ENCODE measurements around the gene FUT4.
"Not testable (repeated sequence)": the region's sequence is repeated elsewhere in the genome, so short reads cannot be mapped to it uniquely, and the experiment has no call there.

Gene FUT4

DNA sequence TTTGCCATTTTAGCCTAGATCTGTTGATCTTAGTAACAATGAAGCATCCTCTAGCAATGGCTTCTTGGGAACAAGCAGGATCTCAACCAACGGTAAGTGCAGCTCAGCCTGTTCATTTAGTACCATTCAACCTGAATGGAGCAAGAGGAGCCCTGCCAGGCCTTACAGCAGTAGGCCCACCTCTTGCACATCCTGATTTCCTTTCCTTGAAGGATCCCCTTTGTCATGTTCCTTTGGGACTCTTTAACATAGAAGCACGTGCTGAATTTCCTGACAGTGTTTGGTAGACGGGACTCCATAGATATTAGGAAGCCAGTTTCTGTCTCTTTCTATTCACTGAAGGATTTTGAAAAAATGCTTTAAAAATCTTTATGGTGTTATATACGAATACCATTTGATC is 25.0 kb downstream of the FUT4 start:
- no peak for DNase-seq

DNA sequence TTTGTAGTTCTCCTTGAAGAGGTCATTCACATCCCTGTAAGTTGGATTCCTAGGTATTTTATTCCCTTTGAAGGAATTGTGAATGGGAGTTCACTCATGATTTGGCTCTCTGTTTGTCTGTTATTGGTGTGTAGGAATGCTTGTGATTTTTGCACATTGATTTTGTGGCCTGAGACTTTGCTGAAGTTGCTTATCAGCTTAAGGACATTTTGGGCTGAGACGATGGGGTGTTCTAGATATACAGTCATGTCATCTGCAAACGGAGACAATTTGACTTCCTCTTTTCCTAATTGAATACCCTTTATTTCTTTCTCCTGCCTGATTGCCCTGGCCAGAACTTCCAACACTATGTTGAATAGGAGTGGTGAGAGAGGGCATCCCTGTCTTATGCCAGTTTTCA is 29.3 kb downstream of the FUT4 start:
- not testable (repeated sequence) for DNase-seq

DNA sequence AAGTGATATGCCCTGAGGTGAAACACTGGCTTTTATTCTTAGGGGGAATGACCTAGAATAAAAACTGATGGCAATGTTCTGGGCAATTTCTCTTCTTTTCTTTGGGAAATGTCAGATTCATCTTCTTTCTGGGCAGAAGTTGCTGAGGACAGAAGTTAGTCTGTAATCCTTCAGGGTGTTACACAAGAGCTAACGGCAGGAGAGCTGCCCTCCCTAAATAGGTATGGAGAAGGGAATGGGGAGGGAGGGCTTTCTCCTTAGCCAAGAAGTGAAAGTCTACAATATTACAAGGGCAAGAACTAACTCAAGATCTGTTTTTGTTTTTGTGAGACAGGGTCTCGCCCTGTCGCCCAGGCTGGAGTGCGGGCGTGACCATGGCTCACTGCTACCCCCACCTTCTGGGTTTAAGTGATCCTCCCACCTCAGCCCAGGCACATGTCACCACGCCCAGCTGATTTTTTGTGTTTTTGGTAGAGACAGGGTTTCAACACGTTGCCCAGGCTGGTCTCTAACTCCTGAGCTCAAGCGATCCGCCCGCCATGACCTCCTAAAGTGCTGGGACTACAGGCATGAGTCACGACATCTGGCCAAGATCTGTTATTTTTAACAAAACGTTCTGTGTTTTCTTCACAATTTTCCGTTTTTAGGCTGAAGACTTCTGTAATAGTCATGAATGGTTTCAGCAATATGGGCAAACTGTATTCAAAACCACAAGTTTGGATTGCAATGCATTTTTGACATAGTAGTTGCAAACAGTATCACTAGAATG is 30.7 kb downstream of the FUT4 start:
- DNase-seq, result no peak

DNA sequence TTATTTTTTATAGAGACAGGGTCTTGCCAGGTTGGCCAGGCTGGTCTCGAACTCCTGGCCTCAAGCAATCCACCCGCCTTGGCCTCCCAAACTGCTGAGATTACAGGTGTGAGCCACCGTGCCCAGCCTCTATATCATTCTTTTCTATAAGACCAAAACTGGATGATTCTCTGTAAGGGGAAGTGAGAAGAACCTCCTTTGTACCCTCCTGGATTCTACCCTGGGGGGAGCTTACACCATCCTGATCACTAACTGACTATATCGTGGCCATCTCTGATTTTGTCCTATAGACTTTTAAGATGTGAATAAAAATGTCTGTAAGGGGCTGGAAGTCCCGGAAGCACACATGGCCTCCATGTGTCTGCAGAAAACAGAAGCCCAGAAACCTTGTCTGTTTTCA is 32.6 kb downstream of the FUT4 start:
- DNase-seq, result no peak

DNA sequence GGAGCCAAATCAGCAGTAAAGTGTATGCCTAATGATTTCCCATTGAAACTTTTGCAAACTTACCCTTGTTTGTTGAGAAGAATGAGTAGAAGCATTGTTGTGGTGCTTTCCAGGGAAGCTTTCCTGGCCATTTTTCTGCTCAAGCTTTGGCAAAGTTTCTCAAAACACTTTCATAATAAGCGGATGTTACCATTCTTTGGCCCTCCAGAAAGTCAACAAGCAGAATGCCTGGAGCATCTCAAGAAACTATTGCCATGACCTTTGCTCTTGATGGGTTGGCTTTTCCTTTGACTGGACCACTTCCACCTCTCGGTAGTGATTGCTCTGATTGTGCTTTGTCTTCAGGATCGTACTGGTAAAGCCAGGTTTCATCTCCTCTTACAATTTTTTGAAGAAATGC is 34.1 kb downstream of the FUT4 start:
- DNase-seq, result no peak

DNA sequence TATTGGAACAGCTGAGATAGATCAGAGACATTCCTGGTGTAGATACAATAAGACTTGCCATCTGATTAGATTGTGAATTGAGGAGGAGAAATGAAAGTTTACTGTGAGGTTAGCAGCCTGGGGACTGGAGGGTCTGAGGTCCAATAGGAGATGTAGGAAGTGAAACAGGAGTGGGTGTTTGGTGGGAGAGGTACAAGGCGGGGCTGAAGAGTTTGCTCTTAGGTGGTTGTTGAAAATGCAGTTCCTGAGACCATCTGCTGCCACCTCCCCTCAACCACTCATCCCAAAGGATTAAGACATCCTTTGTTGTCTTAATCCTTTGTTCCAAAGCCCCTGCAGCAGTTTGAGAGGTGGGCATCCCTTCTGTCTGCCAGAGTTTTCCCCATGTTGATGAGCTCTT is 38.2 kb downstream of the FUT4 start:
- no peak for DNase-seq

DNA sequence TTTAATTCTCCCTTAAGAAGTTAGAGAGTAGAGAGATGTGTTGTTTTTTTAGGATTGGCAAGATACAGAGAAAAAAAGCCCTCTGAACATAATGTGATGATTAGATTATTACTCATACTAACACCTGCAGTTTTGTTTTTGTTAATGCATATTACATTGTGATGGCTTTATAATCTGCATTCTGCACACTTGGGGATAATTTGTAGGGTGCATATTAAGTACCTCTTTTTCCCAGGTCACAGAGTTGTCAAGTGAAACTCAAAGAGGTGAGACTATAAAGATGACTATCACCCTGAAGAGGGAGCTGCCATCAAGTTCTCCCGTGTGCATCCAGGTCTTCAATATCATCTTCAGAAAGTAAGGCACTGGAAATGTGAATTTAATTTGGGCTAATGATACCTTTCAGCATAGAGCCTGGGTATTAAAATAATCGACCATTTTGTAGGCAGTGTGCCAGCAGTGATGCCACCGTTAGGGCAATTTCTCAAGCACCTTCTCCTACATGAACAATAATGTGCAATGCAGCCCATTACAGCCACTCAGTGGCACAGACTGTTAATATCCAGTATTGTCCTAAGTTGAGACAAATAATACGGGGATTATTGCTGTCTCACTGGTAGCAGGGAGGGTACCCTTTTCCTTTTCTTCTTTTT is 39.6 kb downstream of the FUT4 start:
- DNase-seq, result no peak

DNA sequence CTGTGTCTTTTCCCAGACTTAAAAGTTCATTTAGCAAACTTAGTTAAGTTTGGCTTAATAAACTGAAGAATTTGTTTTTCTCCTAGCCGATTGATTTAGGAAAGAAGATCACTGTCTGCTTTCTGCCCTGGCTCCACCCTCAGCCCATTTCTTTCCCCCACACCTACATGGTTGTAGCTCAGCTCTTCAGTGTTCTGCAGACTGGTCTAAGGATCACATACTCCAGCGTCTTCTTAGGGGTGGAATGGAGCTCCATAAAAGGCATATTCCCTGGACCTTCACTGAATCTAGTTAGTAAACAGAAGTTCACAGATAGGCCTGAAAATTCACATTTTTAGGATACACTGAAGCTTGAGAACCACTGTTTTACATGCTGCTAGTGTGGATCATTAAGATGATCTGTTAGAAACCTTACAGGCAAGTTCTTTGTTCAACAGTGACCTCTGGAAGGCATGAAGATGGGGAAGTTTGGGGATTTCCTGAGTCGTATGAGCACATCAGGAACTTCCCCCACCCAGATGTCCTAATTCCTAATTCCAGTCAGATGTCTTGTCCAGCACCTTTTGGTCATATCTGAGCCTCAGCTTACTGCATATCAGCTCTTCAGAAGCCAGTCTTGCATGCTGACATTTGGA is 40.3 kb downstream of the FUT4 start:
- no peak for DNase-seq

DNA sequence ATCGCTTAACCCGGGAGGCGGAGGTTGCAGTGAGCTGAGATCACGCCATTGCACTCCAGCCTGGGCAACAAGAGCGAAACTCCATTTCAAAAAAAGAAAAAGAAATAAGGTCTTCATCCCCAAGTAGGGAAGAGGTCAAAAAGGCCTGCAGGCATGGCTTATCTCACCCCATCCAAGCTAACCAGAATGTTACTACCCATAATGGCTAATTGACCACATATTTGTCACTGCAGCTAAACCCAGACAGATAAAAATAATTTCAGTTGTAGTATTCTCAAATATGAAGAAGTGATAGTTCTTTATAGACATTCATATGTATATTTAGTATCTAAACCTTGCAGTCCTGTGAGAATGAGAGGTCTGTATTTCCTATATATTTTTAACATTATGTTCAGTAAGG is 41.3 kb downstream of the FUT4 start:
- no peak for DNase-seq

DNA sequence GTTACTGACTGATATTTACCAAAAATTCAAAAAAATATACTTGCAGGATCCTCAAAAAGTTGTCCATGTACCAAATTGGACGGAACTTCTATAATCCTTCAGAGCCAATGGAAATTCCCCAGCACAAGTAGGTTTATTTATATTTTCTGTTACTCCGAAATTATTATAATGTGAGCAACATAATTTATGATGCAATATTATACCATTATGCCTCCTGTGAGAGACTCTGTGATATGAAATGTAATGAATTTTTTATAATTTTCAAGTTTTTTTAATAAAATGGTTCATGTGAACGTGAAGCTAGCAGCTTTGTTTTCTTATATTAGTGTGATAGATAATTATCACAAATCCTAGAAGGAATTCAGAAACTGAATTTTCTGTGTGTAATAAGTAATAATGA is 41.7 kb downstream of the FUT4 start:
- no peak for DNase-seq

DNA sequence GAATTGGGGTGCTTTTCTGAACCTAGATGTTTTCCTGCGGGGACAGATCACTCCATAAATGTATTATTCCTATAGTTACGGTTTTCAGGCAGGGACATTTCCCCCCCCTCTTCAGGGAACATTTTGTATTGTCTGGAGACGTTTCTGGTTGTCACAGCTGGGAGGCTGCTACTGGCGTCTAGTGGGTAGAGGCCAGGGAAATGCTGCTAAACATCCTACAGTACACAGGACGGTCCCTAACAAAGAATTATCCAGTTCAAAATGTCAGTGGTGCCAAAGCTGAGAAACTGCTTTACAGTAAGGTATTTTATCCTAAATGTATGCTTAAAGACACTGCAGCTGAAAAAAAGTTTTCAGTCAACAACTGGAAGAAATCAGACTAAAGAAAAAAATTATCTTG is 42.8 kb downstream of the FUT4 start:
- DNase-seq, result no peak

DNA sequence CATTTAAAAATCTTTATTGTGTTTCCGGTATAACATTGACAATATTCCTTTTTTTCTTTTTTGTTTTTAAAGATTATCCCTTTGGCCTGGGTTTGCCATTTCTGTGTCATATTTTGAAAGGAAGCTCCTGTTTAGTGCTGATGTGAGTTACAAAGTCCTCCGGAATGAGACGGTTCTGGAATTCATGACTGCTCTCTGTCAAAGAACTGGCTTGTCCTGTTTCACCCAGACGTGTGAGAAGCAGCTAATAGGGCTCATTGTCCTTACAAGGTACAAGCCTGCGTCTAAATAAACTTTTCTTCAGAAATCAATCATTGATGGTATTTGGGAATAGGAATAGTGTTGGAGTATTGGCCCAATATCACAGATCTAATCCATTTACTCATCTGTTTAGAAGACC is 43.3 kb downstream of the FUT4 start:
- DNase-seq, result no peak

DNA sequence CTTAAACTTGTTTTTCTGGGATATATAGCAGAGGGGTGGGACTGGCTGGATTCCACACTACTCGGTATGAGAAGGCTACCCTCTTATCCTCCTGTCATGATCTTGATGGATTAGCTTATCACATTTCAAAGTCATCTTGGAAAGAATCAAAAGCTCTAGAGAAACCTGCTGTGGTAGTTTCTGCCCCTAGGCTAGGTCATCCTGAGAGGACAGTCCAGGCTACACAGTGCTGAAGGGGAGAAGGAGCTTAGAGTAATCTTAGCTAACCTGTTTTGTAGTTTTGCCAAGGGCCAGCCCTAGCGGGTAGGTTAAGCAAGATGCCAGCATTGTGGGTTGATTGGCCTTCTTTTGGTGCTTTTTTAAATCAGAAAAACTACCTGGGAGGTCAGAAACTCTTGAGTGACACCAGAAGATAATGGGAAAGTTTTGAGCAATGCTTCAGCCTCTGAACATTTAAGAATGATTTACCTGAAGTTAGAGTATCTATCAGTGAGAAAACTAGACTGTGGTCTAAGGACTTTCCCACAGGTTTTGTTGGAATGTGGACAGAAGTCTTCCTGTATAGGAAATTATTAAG is 44.7 kb downstream of the FUT4 start:
- no peak for DNase-seq

DNA sequence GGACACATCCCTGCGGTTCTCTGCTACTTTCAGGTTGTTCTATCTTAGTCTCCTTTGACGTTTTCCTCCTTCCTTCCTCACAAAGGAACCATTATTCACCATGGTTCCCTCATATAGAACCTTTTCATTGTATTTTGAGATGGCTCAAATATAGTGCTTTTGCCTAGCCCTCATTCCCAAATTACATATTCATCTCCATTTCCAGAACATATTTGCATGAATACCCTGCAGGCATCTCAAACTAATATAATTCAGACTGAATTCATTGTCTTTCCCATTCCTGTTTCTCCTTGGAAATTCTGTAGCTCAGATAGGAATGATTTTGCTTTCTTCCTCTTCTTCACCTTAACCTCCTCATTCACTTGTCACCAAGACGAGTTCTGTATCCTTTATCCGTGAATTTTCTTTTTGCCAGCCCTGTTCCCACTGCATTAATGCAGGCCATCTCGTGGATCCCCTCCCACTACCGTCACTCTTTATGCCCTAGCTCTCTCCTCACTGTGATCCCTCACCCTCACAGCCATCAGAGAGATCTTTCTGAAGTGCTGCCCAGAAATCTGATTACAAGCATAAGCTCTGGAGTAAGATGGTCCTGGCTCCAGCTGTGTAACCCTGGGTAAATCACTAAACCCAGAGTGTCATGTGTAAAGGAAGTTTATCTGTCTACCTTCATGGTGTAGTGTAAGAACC is 46.8 kb downstream of the FUT4 start:
- DNase-seq, result no peak

DNA sequence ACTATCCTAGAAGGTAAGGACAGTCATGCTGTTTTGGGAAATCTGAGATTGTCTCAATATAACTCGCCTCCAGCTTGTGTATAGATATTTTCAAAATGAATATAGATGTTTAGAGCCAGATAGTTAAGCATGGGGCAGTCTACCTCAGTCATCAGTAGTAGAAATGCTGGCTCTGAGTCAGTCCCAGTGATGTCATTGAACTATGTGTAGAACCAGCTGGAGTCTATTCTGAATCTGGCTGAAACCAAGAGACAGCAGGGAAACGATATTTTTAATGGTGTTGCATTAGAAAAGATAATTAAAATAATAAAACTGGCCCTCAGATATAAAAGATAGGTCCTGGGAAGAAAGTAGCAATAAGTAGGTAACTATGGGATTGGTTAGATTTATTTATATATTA is 49.3 kb downstream of the FUT4 start:
- no peak for DNase-seq

DNA sequence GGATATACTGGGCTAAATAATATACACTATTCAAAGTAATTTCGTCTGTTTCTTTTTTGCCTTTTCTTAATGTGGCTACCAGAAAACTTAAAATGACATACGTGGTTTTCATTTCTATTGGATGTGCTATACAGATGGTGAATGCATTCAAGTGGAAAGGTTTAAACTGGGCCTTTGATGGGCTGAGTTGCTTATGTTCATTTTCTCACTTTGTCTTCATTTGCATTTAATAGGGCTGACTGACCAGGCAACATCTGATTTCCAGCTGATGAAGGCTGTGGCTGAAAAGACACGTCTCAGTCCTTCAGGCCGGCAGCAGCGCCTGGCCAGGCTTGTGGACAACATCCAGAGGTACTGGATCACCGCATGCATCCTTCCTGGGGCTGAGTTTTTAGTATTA is 51.4 kb downstream of the FUT4 start:
- no peak for DNase-seq

DNA sequence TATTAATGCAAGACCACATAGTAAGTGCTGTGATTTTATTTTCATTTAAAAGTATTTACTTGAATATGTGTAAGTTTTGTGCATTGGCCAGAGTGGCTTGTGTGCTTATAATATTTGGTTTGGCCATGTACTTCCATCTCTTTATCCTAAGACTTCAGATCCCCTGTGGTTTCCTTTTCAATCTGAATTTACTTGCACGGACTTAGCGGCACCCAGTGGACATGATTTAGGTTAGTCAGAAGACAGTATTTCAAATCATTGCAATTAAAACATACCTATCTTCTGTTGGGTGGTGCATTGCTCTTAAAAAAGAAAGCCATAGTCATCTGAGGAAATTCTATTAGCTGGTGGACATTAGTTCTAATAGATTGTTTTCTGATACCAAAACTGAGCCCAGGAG is 54.2 kb downstream of the FUT4 start:
- no peak for DNase-seq

All from NCI-H748 treated with DMSO at 0.1 percent for 48 hours (cell line).